GM21576 (cell line): ENCODE data around the gene EXOC6B.

ENCODE experiments used
- ATAC-seq: cut with Tn5 transposase; IDR thresholded peaks from one replicate; pipeline ENCODE4 v1.9.1; 2021; ENCODE audit warnings: mild to moderate bottlenecking, moderate library complexity; ENCODE audit not compliant: unreplicated experiment

Gene EXOC6B

GRCh38 chr2:72744049-72744448 is 81.8 kb downstream of the EXOC6B start:
- ATAC-seq: no peak

DNA sequence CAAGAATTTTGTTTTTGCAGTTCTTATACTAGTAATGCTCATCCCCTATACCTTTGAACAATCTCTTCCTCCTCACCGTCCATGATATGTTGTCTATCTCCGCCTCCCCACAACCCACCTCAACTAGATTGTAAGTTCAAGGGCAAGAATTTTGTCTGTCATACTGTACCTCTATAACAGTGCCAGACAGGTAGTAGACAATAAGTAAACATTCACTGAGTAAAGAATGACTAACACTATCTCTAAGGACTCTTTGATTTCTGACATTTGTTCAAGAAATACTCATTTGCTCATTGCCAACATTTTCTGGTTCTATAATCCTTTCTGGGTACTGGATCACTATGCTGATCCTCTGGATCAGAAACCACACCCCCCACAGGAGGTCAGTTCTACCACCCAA is 82.4 kb downstream of the EXOC6B start:
- ATAC-seq: no peak

DNA sequence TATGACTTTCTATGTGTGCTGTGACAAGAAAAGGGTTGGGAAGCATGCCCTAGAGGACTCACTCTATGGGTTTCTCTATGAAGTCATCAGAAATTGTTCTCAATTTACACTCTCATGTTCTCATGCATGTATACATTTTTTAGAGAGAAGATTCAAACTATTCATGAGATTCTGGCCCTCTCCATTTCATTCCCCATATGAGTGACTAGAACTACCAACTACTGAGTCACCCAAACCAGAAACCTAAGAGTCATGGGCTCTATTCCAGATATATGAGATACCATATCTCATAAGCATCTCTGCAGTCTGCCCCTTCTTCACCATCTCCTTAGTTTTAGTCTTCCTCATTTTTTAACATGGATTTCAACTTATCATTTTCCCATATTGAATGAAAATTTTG is 87.7 kb downstream of the EXOC6B start:
- no peak for ATAC-seq

DNA sequence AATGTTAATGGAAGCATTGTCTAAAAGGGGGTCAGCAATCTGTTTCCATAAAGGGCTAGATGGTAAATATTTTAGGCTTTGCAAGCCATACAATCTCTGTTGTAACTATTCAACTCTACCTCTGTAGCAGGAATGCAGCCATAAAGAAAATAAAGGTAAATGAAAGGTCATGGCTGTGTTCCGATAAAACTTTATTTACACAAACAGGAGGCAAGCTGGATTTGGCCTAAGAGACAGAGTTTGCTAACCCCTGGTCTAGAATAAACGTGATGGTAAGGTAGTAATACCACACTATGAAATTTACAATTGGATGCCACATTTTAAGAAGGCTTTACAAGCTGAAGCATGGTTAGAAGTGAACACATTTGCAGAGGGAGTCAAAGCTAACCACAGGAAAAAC is 91.4 kb downstream of the EXOC6B start:
- no peak for ATAC-seq

DNA sequence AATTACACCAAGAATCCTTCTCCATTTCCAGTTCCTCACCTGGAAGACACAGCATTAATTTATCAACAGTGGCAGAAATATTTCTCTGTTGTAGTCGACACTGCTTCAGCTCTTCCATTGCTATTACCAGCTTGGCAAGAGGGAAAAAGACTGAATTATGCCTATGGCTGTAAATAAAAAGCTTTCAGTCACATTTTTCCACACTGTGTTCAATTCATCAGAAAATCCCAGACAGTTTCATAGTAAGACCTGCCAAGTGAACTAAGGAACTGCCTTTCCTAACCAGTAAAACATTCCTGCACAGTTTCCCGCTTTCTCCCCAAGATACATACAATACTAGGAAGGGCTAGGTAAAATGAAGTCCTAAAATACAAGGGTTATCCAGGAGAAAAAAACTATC is 94.7 kb downstream of the EXOC6B start:
- ATAC-seq: no peak

DNA sequence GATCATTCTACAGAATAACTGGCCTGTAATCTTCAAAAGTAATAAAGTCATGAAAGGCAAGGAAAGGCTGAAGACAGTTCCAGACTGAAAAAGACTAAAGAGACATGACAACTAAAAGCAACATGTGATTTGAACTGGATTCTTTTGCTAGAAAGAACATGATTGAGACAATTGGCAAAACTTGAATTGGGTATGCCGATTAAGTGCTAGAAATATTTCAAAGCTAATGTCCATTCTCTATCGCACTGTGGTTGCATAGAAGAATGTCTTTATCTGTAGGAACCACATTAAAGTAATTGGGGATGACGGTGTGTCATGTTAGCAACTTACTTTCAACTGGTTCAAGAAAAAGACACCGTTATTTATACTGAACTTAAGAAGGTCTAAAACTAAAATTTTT is 98.5 kb downstream of the EXOC6B start:
- ATAC-seq: no peak

GRCh38 chr2:72723769-72724370 is 102.0 kb downstream of the EXOC6B start:
- no peak for ATAC-seq

GRCh38 chr2:72722492-72723070 is 103.3 kb downstream of the EXOC6B start:
- ATAC-seq: no peak

- no peak for ATAC-seq
These were observed 106.4 kb downstream of the EXOC6B start for GRCh38 chr2:72719416-72719815.

DNA sequence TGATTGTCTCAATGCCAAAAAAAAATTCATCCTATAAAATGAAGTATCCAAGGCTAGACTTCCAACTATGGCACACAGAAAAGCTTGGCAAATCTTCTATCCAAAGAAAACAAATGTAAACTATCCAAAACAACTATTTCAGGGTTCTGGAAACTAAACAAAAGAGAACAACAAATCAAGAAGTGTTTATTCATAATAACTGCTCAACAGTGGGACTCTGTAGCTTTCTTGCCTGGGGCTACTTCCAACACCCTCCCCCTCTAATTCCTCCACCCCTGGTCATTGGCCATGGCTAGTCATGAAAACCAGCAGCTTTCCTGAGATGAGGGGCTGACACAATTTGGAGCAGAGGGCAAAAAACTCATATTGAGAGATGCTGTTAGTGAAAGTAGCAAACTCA is 107.0 kb downstream of the EXOC6B start:
- no peak for ATAC-seq

DNA sequence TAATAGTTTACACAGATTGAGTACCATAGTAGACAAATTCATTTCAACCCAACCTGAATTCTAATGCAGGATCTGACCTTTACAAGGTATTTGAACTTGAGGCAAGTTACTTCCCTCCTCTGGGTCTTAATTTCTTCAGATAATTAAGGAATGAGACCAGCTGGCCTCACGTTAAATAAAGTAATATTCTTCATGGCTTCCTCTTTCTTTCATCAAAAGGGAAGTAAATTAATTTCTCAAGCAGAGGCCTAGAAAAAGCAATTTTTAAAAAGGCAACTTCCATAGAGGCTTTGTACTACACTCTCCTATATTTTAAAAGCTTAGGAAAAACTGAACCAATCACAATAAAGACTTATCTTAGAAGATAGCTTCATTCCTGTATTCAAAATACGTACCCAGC is 109.2 kb downstream of the EXOC6B start:
- no peak for ATAC-seq

DNA sequence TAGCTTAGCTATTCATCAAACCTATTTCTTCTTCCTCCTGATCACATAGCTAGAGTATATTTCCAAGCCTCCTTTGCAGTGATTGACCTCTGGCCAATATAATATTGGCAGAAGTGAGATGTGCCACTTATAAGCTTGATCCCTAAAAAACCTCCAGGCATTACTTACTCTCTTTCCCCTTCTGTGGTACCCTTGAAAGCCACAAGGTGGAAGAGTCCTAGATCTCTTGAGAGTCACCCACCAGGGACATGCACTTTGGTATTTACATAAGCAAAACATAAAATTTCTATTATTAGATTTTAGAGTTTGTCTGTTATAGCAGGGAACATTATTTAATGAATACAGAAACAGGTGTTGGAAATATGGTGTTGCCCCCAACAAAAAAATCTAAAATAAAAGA is 112.0 kb downstream of the EXOC6B start:
- no peak for ATAC-seq

DNA sequence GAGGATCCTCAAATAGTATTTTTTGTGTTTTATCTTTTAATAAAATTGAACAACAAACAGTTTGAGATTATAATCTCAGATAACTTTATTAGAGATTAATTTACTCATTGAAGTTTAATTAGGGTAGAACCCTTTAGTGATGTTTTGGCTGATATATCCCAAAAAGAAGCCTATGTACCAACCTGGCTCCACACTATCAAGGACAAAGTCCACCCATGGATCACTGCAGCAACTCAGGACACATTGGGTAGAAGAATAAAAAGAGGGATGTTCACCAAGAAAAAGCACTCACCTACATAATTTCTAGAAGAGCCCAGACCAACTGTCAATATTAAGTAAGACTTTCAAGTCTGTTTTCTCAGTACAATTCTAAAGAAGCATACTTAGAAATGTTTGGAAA is 112.9 kb downstream of the EXOC6B start:
- no peak for ATAC-seq

GRCh38 chr2:72712304-72712703 is 113.5 kb downstream of the EXOC6B start:
- ATAC-seq: no peak

GRCh38 chr2:72710418-72711152 is 115.2 kb downstream of the EXOC6B start:
- no peak for ATAC-seq

- no peak for ATAC-seq
These were observed 117.6 kb downstream of the EXOC6B start for GRCh38 chr2:72708236-72708635.

DNA sequence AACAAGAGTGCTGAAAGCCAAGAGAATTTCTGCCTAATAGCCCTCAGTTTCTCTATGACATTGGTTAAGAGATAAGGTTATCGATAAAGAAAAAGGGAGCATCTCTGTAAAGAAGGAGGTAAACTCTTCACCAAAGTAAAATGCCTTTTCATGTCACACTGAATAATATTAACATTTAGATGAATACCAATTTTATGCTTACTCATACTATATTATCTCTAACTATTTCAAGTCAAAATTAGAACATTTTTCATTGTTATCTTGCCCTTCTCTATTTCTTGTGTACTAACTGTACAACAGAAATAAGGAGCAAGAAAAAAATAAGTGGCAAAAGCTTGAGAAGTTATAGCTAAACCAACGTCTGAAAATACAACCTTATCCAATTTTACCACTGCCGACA is 127.5 kb downstream of the EXOC6B start:
- no peak for ATAC-seq

DNA sequence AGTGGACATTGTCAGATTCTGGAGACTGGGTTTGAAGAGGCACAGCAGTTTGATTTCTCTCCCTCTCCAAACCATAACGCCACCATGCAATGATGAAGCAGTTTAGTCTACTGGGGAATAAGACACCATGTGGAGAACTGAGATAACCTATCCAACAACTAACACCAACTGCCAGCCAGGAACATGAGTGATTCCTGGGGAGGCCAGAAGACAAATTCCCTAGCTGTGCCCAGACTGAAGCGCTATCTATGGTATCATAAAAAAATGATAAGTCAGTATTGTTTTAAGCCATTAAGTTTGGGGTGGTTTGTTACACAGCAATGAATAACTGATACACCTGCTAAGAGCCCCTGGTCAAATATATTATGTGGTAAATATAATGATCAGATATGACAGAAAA is 129.3 kb downstream of the EXOC6B start:
- ATAC-seq: no peak

GRCh38 chr2:72695676-72696075 is 130.2 kb downstream of the EXOC6B start:
- ATAC-seq: no peak

GRCh38 chr2:72694715-72695496 is 130.9 kb downstream of the EXOC6B start:
- no peak for ATAC-seq

- ATAC-seq: no peak
These were observed 136.1 kb downstream of the EXOC6B start for GRCh38 chr2:72689579-72690195.
